NCI-H2107 treated with DMSO at 0.1 percent for 48 hours (cell line): Measurements from ENCODE around the gene MEIKIN.

Experiments used
- DNase-seq: peaks from one replicate; lab custom pipeline; 2025; ENCODE audit not compliant: unreplicated experiment; lab: John Stamatoyannopoulos, UW

MEIKIN gene

GRCh38 chr5:131945551-131946168 is at the start of gene MEIKIN:
Gene MEIKIN, minus strand, starts transcription at chr5:131945663. Its CDS starts 158 bp downstream, at chr5:131945505.
- DNase-seq: no peak

GRCh38 chr5:131994533-131995226 is 49.2 kb upstream of the MEIKIN start:
- DNase-seq: no peak

- no peak for DNase-seq
Observed at GRCh38 chr5:131994090-131994489, 48.6 kb upstream of the MEIKIN start.

GRCh38 chr5:131993676-131994075 is 48.2 kb upstream of the MEIKIN start:
- DNase-seq: no peak

GRCh38 chr5:131992370-131992769 is 46.9 kb upstream of the MEIKIN start:
- no peak for DNase-seq

GRCh38 chr5:131991593-131992324 is 46.3 kb upstream of the MEIKIN start:
- DNase-seq: no peak

- DNase-seq: no peak
Observed at GRCh38 chr5:131990716-131991115, 45.3 kb upstream of the MEIKIN start.

GRCh38 chr5:131988601-131989000 is 43.1 kb upstream of the MEIKIN start:
- DNase-seq: no peak

GRCh38 chr5:131987251-131987650 is 41.8 kb upstream of the MEIKIN start:
- no peak for DNase-seq

GRCh38 chr5:131986161-131986912 is 40.9 kb upstream of the MEIKIN start:
- no peak for DNase-seq

GRCh38 chr5:131984956-131985665 is 39.6 kb upstream of the MEIKIN start:
- no peak for DNase-seq

GRCh38 chr5:131983244-131983771 is 37.8 kb upstream of the MEIKIN start:
- DNase-seq: no peak

- no peak for DNase-seq
Observed at GRCh38 chr5:131981516-131981915, 36.1 kb upstream of the MEIKIN start.

GRCh38 chr5:131980696-131981095 is 35.2 kb upstream of the MEIKIN start:
- no peak for DNase-seq

- no peak for DNase-seq
Observed at GRCh38 chr5:131979816-131980215, 34.4 kb upstream of the MEIKIN start.

- no peak for DNase-seq
Observed at GRCh38 chr5:131977212-131977604, 31.7 kb upstream of the MEIKIN start.

- DNase-seq: no peak
Observed at GRCh38 chr5:131976414-131977211, 31.1 kb upstream of the MEIKIN start.

GRCh38 chr5:131974956-131975726 is 29.7 kb upstream of the MEIKIN start:
- DNase-seq: no peak

GRCh38 chr5:131974622-131974955 is 29.1 kb upstream of the MEIKIN start:
- DNase-seq: no peak
